NCI-H146 treated with DMSO at 0.1 percent for 48 hours (cell line): ENCODE data around the gene RAI1.

Experiments used
- DNase-seq: peaks from one replicate; lab custom pipeline; 2025; ENCODE audit not compliant: unreplicated experiment; lab: John Stamatoyannopoulos, UW

RAI1 gene

DNA sequence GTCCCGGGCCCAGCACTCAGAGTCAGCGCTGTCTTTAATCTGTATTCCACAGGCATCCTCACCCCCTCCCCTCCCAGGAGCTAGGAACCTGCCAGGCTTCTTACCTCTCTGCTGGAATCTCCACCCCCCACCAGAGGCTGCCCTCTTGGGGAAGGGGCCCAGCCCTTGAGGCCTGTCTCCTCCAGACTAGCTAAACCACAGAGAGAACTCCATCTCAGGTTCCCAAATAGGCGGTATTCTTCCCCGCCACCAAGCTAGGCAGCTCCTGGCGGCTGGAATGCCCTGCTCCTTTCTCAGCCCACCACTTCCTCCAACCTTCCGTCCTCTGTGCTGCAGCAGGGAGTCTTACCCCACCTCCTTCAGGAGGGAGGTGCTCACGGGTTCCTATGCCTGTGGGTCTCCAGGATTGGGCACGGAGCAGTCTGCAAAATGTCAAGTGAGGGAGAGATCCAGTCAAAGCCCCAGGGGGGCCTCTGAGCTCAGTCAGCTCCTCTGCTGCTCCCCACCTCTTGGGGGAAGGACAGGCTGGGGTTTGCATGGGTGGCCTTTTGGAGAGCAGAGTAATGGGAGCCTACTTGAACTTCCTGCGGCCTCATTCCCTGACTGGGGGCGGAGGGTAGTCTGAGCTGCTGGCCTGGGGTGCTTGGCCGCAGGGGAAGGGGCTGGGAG is 99.8 kb downstream of the RAI1 start:
- DNase-seq, result no peak

DNA sequence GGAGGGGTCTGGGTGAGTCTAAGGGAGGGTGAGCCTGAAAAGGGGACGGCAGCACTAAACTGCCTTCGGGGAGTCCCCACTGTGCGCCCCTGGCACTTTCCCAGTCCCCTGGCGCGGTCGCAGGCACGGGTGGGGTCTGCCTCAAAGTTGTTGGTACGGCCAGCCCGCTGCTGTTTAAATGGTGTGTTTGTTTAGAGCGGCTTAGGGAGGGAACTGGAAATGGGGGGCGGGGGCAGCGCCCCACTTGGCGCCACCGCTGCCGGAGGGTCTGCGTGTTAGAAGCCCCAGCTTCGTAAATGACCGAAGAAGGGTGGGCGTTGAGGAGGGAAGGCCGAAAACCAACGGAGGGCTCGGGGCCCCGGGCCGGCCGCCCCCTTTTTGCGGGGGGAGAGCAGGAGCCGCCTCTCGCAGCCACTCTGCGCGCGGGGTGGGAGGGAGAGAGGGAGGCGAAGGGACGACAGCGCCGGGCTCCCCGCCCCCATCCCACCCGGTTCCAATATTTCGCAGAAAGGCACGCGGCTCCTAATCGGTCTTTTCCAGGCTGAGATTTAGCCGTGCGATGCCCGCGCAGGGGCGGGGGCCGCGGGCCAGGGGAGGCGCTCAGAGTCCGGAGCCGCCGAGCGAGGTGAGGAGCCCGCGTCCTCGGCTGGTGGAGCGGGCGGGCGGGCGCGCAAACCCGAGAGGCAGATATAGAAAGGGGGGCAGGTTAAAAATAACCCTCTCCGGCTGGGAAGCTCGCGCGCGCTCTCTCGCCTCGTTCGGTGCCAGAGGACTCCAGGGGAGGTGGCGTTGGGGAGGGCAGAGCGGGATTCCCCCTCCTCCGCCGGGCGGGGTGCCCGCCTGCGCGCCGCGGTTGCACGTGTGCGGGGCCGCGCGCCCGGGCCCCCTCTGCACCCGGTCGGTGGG is 100.6 kb downstream of the RAI1 start:
- DNase-seq, result peak; percentile 24

DNA sequence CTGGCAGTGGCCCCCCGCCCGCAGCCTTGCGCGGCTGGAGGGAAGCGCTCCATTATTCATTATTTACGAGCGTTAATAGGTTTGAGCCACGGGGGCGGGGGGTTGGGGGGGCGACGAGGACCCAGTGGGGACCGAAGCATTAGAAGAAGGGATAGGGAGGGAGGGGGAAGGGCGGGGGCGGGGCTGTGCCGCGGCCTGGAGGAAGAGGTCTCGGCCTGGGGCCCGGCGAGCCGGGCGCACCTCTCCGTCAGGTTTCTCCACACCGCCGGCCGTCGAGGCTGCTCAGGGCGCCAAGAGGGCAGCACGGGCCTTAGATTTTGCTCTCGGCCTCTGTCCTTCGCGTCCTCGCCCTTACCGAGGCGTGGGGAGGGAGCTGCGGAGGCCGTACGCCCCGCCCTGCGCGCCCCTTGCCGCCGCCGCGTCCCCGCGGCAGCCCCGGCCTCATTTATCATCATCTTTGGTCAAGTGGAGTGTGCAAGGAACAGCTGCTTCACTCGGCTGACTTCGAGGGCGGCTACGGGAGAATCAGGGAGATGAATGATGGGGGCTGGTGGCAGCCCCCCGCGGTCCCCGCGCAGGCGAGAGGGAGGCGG is 101.4 kb downstream of the RAI1 start:
- peak; percentile 10 for DNase-seq

DNA sequence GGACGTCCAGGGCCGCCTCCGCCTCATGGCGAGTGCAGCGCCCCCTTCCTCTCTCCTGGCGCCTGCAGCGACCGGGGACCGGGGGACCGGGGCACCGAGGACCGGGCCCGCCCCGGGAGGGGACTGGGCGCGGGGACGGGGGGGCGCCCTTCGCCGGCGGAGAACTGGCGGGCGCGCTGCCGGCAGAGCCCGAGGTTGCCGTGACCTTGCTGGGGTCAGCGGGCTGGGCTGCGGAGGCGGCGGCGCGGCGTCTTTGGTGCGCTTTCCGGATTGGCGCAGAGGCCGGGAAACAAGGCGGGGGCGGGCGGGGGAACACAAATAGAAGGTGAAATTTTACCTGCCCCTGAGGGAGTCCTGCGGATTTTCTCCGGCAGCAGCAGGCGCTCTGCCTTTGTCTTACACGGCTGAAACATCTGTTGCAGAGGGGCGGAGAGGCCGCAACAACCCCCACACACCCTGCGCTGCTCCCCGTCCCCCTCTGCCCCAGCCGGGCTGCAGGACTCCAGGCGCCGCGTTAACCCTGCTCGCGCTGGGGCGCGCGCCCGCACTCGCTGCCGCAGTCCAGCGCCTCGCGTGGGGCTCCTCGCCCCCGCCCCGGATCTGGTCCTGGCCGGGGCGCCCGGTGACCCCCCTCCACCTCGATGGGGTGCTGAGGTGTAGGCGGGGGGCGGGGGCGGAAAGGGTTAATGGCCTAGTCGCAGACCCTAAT is 102.0 kb downstream of the RAI1 start:
- peak; percentile 47 for DNase-seq

DNA sequence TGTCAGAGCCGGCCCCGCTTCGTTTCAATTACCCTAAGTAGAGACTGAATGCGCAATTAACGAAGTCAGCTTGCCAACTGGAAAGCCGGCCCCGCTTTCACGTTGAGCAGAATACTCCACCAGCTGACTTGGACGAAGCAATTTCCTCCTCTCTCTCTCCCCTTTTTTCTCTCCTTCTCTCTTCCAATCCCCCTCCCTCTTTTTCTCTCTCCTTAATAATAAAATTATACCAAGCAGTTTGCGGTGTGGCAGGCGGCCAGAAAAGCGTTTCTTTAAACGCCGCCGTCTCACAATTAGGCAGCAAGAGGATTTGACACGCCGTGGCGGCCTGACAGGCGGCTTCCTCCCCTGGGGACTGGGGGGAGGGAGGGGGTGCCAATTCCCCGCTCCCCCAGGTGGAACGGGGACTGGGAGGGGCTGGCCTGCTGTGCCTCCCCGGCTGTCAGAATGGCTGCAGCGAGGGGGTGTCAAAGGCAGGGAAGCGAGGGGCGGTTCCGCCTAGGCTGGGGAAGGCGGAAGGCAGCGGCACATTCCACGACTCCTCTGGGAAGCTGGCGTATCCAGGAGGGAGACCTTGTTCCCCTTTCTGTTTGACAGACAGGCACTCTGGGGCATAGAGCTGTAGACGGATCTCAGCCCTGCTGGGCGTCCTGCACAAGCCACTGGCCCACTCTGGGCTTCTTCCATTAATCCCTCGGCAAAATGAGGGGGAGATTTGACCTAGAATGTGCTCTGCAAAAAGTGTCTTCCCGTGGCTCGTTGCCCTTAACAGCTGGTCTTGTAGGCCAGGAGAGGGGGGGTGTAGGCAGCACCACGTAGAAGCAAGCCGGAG is 102.8 kb downstream of the RAI1 start:
- peak; percentile 38 for DNase-seq

DNA sequence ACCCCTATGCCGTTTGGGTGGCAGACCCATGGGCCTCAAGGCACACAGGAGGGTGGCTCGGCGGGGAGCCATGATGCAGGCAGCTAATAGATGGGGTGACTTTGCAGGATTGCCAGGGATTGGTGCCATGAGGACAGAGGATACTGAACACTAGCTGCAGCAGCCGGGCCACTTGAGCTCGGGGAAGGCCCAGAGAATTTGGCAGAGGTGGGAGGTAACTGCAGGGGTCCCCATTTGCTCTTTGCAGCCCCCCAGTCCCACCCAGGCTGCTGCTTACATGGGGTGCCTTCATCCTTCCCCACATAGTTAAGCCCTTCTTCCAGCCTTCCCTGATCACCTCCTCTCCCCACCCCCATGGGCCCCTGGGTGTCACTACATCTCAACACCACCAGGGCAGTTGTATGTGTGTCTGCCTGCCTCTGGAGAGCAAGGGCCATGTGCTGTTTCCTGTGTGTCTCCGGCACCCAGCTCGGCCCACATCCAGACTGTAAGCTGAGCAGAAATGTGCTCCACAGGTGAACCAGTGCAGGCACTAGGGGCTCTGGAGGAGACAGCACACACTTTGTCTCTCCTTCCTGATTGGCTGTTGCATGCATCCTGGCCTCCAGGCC is 103.5 kb downstream of the RAI1 start:
- DNase-seq, result no peak

DNA sequence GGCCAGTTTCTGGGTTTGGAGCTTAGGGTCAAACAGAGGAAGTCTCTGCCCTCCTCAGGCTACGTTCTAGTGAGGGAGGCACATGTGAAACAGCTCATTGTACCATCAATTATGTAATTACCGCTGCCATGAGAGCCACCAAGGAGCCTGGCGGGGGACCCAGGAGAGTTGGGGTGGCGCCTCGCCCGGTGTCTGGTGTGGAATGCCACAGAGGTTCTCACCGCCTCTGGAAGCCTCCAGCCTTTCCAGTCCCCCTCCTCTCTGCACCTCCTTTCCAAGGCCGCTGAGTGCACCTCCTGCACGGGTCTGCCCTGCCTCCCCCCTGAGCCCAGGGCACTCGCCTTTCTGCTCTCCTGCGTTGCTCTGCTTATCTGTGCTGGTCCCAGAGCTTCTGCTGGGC is 104.1 kb downstream of the RAI1 start:
- no peak for DNase-seq

DNA sequence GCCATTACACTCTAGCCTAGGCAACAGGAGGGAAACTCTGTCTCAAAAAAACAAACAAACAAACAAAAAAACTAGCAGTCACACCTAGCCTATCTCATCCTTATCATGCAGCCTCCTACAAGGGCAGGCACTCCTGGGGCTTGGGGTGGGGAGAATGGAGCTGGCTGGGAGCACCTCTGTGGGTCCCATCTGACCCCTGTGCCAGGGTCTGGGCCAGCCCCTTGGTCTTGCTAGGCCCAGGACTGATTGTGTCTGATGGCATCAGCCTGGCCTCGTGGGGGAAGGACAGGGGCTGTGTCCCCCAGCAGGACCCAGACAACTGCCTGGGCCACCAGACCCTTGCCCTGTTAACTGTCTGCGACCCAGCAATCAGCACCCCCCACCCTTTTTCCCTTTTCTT is 105.7 kb downstream of the RAI1 start:
- DNase-seq, result no peak

DNA sequence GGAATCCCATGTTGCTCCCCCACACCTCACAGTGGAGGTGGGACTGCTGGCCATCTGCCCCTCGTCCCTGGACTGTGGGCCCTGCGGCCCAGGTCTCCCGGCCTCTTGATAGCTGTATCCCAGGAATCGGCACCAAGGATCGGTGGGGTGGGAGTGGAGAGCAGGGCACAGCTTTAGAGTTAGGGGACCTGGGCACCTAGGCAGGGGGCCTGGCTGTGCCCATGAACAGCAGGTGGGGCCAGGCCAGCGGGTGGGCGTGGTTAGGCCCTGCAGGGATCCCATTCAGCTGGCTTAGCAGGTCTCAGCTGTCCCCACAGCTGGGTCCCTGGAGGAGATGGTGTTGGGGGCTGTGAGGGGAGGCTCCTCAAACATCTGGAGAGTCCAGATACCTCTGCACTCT is 106.3 kb downstream of the RAI1 start:
- DNase-seq, result peak; percentile 6

DNA sequence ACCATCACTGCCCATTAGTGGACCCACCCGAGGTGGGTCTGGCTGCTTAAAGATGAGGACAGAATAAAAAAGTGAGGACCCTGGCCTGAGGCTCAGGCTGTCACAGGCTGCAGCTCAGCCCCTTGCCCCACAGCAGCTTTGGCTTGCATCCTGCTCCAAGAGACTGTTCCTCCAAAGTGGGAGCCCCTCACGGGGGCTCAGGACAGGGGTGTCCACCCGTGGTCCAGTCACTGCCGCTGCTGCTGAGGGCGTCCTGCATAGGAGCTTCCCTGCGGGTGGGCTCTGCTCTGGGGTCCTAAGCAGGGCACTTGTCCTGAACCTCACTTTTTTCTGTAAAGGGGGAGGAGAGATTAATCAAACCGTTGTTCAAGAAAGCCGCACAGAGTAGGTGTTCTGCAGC is 107.7 kb downstream of the RAI1 start:
- no peak for DNase-seq

DNA sequence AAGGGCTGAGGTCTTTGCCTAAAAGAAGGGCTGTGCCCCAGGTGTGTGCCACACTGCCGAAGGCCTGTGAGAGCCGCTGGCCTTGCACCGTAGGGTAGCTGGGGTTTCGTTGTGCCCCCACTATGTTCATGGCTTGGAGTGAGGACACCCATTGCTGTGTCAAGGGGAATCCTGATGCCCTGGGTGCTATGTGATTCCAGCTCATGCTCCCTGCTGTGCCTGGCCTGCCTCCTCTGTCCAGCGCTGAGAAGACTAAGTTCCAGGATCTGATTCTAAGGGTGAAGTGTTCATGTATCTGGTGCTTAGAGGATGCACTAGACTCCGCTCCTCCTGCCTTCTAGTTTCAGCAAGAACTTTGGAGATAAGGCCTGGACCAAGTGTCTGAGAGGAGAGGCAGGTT is 108.2 kb downstream of the RAI1 start:
- no peak for DNase-seq

DNA sequence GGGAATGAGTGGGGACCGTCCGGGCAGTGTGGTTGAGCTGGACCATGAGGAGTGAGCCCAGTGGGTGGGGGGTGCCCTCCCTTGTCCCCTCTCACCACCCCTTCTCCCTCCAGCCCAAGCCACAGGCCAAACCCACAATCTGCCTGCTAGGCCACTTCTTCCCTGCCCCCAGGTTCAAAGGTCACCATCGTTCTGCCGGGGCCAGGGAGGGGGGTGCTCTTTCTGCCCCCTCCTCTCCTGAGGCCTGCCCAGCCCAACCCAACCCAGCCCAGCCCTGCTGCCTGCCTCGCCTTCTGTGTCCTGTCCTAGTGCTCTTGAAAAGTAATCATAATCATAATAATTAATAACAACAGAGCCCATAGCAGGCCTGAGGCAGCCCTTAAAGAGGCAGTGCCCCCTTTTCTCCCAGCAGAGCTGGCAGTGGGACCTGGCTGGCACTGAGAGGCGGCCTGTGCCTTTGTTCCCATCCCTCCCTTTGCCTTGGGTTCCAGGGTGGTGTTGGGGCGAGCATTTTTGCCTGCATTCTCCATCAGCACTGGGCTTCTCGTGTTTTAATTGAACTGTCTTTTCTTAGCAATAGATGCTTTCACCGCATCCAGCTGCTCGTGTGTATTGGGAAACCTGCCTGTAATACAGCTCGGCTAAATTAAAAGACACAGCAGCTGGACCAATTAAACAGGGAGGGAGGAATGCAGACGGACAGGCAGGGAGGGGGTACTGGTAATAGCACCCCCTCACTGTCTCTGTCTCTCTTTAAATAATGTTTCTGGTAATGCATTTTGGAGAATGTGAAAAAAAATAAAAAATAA is 108.8 kb downstream of the RAI1 start:
- no peak for DNase-seq

DNA sequence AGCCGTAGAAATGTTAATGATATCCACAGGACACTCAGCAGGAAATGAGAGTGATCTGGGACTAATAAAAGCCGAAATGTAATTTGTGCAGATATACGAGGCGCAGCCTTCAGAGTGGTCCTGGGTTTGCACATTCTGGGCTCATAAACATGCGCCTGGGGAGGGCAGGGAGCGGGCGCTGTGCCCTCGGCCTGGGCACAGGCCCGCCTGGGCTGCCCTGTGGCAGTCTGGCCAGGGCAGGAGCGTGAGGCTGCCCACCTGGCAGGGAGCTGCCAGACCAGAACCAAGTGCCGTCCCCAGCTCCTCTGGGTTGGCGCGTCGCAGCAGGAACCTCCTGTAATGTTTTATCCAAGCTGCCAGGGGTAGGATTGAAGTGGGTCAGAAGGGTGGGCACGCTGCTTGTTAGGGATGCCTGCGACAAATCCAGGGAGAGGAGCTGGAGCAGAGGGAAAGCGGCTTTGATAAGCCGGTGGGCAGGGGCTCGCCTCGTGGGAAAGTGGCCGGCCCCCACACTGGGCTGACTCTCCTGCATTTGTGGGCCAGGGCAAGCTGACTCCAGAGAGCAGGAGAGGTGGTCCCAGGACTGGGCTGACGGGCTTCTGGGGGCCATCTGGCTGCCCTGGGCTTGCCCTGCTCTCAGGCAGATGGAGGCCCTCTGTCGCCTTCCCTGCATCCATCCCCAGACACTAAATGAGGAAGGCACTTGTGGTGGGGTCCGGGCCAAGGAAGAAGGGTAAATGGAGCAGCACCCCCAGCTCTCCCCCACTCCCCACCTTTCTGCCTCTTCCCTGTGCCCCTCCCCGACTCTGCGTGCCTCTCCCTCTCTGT is 109.6 kb downstream of the RAI1 start:
- DNase-seq, result no peak

DNA sequence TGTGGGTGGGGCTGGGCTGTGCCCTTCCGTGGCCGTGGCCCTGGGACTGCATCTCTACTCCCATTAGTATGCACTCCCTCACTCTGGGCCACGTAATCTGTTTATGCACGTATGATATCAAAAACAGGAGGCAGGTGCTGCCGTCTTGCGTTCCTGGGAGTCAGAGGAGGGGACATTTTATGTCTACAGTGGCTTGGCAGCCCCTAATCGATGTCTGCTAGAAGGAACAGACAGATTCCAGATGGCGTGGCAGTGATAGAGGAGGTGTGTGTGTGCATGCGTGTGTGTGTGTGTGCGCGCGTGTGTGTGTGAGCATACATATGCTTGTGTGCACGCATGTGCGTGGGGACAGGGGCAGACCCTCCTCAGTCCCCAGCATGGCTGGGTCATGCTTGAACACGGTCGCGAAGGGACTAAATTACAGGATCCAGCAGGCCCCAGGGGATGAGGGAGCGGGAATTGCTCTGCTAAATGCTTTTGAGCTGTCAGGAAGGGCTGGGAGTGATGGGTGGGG is 110.8 kb downstream of the RAI1 start:
- DNase-seq, result no peak

DNA sequence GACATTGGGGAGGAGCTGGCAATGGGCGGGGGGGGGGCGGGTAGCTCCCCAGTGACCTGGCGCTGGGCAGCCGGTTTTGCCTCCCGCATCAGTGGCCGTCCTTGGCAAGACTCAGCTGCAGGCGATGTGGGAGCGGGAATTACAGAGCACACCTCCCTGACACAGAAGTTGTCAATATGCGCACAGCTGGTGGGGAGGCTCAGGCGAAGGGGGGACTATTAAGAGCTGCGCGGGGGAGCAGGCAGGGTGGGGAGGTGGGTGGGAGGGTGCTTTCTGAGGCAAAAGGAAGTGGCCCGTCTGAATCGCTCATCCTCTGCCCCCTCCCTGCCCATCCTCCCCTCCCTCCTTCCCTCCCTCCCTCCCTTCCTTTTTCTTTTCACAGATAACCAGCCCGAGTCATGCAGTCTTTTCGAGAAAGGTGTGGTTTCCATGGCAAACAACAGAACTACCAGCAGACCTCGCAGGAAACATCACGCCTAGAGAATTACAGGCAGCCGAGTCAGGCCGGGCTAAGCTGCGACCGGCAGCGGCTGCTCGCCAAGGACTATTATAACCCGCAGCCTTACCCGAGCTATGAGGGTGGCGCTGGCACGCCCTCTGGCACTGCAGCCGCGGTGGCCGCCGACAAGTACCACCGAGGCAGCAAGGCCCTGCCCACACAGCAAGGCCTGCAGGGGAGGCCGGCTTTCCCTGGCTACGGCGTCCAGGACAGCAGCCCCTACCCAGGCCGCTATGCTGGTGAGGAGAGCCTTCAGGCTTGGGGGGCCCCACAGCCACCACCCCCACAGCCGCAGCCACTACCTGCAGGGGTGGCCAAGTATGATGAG is 111.5 kb downstream of the RAI1 start:
- no peak for DNase-seq

DNA sequence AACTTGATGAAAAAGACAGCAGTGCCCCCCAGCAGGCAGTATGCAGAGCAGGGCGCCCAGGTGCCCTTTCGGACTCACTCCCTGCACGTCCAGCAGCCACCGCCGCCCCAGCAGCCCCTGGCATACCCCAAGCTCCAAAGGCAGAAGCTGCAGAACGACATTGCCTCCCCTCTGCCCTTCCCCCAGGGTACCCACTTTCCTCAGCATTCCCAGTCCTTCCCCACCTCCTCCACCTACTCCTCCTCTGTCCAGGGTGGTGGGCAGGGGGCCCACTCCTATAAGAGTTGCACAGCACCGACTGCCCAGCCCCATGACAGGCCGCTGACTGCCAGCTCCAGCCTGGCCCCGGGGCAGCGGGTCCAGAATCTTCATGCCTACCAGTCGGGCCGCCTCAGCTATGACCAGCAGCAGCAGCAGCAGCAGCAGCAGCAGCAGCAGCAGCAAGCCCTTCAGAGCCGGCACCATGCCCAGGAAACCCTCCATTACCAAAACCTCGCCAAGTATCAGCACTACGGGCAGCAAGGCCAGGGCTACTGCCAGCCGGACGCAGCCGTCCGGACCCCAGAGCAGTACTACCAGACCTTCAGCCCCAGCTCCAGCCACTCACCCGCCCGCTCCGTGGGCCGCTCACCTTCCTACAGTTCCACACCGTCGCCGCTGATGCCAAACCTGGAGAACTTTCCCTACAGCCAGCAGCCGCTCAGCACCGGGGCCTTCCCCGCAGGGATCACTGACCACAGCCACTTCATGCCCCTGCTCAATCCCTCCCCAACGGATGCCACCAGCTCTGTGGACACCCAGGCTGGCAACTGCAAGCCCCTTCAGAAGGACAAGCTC is 112.3 kb downstream of the RAI1 start:
- DNase-seq, result no peak

DNA sequence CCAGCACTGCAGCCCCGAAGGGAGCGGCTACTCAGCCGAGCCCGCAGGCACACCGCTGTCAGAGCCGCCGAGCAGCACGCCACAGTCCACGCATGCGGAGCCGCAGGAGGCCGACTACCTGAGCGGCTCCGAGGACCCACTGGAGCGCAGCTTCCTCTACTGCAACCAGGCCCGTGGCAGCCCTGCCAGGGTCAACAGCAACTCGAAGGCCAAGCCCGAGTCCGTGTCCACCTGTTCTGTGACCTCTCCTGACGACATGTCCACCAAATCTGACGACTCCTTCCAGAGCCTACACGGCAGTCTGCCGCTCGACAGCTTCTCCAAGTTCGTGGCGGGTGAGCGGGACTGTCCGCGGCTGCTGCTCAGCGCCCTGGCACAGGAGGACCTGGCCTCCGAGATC is 113.1 kb downstream of the RAI1 start:
- DNase-seq, result no peak
